SK-N-SH (cell line): ENCODE data around the gene SLC35A4. TPM values are rescaled to one million over a fixed set of nuclear protein-coding genes. Genes with fewer than 3 reads are reported as not detected.
"Not testable (repeated sequence)": the region's sequence is repeated elsewhere in the genome, so short reads cannot be mapped to it uniquely, and the experiment has no call there.

Source experiments
- CTCF ChIA-PET: fragments of 300-600, 350-600 bp; formaldehyde crosslinking; extraction: SDS; loops from one replicate; lab custom pipeline; 2021; lab: Yijun Ruan, JAX
- POLR2A ChIA-PET: fragments of 350-600 bp; sonication (Branson Sonifier 250); formaldehyde crosslinking; extraction: SDS; loops from one replicate; lab custom pipeline; 2020; ENCODE audit warnings: antibody characterized with exemption, inconsistent platforms; lab: Yijun Ruan, JAX
- DNase-seq: peaks from one replicate; pipeline ENCODE4 v3.0.0; 2012
- H2AFZ ChIP-seq: fragments of 200-600 bp; sonication (generic); 2 replicates; pipeline ENCODE4 v1.8.1; 2016; ENCODE audit warnings: antibody characterized with exemption, mild to moderate bottlenecking, low read depth
- H3F3A ChIP-seq: fragments of 200-600 bp; sonication (generic); replicated peaks from 2 replicates; pipeline ENCODE3; 2016; ENCODE audit warnings: antibody characterized with exemption, mild to moderate bottlenecking; ENCODE audit not compliant: insufficient read depth
- H3K27ac ChIP-seq, 2 experiments: fragments of 200-500 bp in 1 of 2; fragments of 200-600 bp in 1 of 2; sonication (Bioruptor generic) in 1 of 2; sonication (generic), shearing (Covaris generic) in 1 of 2; 2 replicates each; pipeline versions ENCODE4 v1.5.1 to v1.6.1; 2014 to 2016; ENCODE audit warnings: low read depth in 2 of 2, inconsistent platforms in 1 of 2, low read length in 1 of 2, mild to moderate bottlenecking in 1 of 2, mixed read lengths in 1 of 2
- H3K27me3 ChIP-seq: fragments of 200-600 bp; sonication (generic), shearing (Covaris generic); 2 replicates; pipeline ENCODE4 v1.6.1; 2016; ENCODE audit warnings: mixed run types; ENCODE audit not compliant: insufficient read depth
- H3K36me3 ChIP-seq, 2 experiments: fragments of 200-500 bp in 1 of 2; fragments of 200-600 bp in 1 of 2; sonication (Bioruptor generic) in 1 of 2; sonication (generic) in 1 of 2; replicated peaks in 1 of 2; 2 replicates each; pipeline versions ENCODE3 to v1.5.1; 2014 to 2016; ENCODE audit warnings: low read length in 1 of 2, mild to moderate bottlenecking in 1 of 2; ENCODE audit not compliant: insufficient read depth in 2 of 2, control insufficient read depth in 1 of 2
- H3K4me1 ChIP-seq, 2 experiments: fragments of 200-500 bp in 1 of 2; fragments of 200-600 bp in 1 of 2; sonication (Bioruptor generic) in 1 of 2; sonication (generic), shearing (Covaris generic) in 1 of 2; 2 replicates each; pipeline versions ENCODE4 v1.5.1 to v1.6.1; 2014 to 2016; ENCODE audit warnings: low read depth in 1 of 2, low read length in 1 of 2, mixed run types in 1 of 2; ENCODE audit not compliant: insufficient read depth in 2 of 2, control insufficient read depth in 1 of 2
- H3K4me2 ChIP-seq: fragments of 200-600 bp; sonication (generic), shearing (Covaris generic); 2 replicates; pipeline ENCODE4 v1.6.1; 2017; ENCODE audit warnings: mixed run types
- H3K4me3 ChIP-seq, 2 experiments: fragments of 200-500 bp in 1 of 2; fragments of 200-600 bp in 1 of 2; sonication (Bioruptor generic) in 1 of 2; sonication (generic), shearing (Covaris generic) in 1 of 2; 2 replicates each; pipeline versions ENCODE4 v1.5.1 to v1.8.1; 2014 to 2016; ENCODE audit warnings: low read depth in 2 of 2, inconsistent platforms in 1 of 2, low read length in 1 of 2, mild to moderate bottlenecking in 1 of 2, mixed read lengths in 1 of 2, moderate library complexity in 1 of 2
- H3K79me2 ChIP-seq: fragments of 200-600 bp; sonication (generic); 2 replicates; pipeline ENCODE4 v1.8.1; 2017; ENCODE audit warnings: mild to moderate bottlenecking; ENCODE audit not compliant: insufficient read depth
- H3K9ac ChIP-seq: fragments of 200-600 bp; sonication (generic); 2 replicates; pipeline ENCODE4 v1.6.1; 2017; ENCODE audit warnings: mixed run types
- H3K9me2 ChIP-seq: fragments of 200-600 bp; sonication (generic); 2 replicates; pipeline ENCODE4 v1.6.1; 2017; ENCODE audit warnings: mixed run types
- H3K9me3 ChIP-seq: fragments of 200-600 bp; sonication (generic); 2 replicates; pipeline ENCODE4 v1.6.1; 2017; ENCODE audit warnings: mixed run types, mild to moderate bottlenecking, moderate library complexity
- H4K20me1 ChIP-seq: fragments of 200-600 bp; sonication (generic); 2 replicates; pipeline ENCODE4 v1.6.1; 2017; ENCODE audit warnings: mild to moderate bottlenecking, mixed run types; ENCODE audit not compliant: insufficient read depth
- CHD2 ChIP-seq: fragments of 150-350 bp; IDR thresholded peaks from 2 replicates; pipeline ENCODE4 v1.6.1; 2018; ENCODE audit warnings: low read length; ENCODE audit not compliant: partially characterized antibody
- GABPA ChIP-seq: IDR thresholded peaks from 2 replicates; pipeline ENCODE4 v1.4.0; 2012; ENCODE audit warnings: low read depth, mild to moderate bottlenecking
- JUND ChIP-seq: IDR thresholded peaks from 2 replicates; pipeline ENCODE4 v1.4.0; 2012
- NFIC ChIP-seq: IDR thresholded peaks from 2 replicates; pipeline ENCODE4 v1.4.0; 2012; ENCODE audit warnings: borderline replicate concordance
- RAD21 ChIP-seq: IDR thresholded peaks from 2 replicates; pipeline ENCODE4 v1.6.1; 2012; ENCODE audit warnings: mild to moderate bottlenecking, low read length
- SIN3A ChIP-seq: IDR thresholded peaks from 2 replicates; pipeline ENCODE4 v1.6.1; 2012; ENCODE audit warnings: low read depth, mild to moderate bottlenecking, low read length, moderate library complexity, borderline replicate concordance
- WGBS: methylation state at CpG from one replicate; pipeline ENCODE4 v1.1.6; 2017; ENCODE audit warnings: low lambda C conversion rate; 5-methylcytosine and 5-hydroxymethylcytosine counted together
- polyA plus RNA-seq, 3 experiments: library from polyadenylated mRNA; depleted of rRNA; stranded (reverse); fragments of >200 nt; gene quantifications; 2 replicates each; pipeline ENCODE4 v1.2.3, GENCODE V29; 2012
- TF ChIP-seq, protein P1 (sequence below): fragments of 150-350 bp; IDR thresholded peaks from 2 replicates; pipeline ENCODE4 v1.6.1; 2017; ENCODE audit warnings: antibody characterized with exemption, low read length, low read depth, borderline replicate concordance
- TF ChIP-seq, protein P2 (sequence below): IDR thresholded peaks from 2 replicates; pipeline ENCODE4; 2012
- TF ChIP-seq, protein P3 (sequence below): fragments of 200-600 bp; sonication (generic); IDR thresholded peaks from 2 replicates; pipeline ENCODE4 v1.6.1; 2017; ENCODE audit warnings: antibody characterized with exemption, mild to moderate bottlenecking, moderate library complexity

Gene SLC35A4
- polyA plus RNA-seq, 1 of the 3 experiments (the other 2 are of a cell fraction): 56.2 TPM

DNA sequence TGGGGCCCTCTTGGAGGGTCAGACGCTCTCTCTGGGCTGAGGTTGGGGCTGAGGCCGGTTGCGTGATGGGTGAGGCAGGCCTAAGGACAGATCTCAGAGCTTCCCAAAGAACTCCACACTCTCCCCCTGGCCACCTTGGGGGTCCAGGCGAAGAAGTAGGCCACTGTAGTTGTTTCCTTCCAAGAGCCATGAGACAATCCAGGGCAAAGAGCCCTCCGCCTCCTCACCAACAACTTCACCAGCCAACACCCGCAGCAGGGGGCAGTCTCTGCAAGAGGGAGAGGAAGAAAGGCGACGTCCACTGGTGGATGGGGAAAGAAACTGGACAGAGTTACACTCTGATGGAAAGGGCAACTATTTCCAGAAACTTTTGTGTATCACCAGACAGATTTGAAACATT, 10.7 kb downstream of the SLC35A4 start:
- Histone ChIP-seq H4K20me1 (no peaks in the 10 kb centered on the region), H3K79me2 (no peaks in the 10 kb centered on the region), H3K27ac (no peak overlapping the region), H3K4me1 (no peaks in the 10 kb centered on the region), H3K4me3 (no peak overlapping the region), H3F3A (no peaks in the 10 kb centered on the region), H3K4me2 (no peak overlapping the region), H3K27me3 (no peaks in the 10 kb centered on the region), H3K9me3 (no peaks in the 10 kb centered on the region), H3K9ac (no peak overlapping the region), H2AFZ (no peak overlapping the region), H3K9me2 (no peaks in the 10 kb centered on the region), H3K36me3 (no peaks in the 10 kb centered on the region)
- ChIA-PET CTCF (interaction anchor here (0.9 kb wide), 1 partner anchor 10 kb away, joined by 3 read pairs; no protein-coding TSS in a partner anchor), POLR2A (no interaction called here)
- DNase-seq: no peak
- WGBS: 69% methylated on average over 5 of the region's 8 CpGs
- TF ChIP-seq, protein P1, sequence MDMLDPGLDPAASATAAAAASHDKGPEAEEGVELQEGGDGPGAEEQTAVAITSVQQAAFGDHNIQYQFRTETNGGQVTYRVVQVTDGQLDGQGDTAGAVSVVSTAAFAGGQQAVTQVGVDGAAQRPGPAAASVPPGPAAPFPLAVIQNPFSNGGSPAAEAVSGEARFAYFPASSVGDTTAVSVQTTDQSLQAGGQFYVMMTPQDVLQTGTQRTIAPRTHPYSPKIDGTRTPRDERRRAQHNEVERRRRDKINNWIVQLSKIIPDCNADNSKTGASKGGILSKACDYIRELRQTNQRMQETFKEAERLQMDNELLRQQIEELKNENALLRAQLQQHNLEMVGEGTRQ: no peak
- TF ChIP-seq NFIC: no peak
- TF ChIP-seq RAD21: peak; percentile 39; the same call in 1 of the 2 replicates
- TF ChIP-seq, protein P2, sequence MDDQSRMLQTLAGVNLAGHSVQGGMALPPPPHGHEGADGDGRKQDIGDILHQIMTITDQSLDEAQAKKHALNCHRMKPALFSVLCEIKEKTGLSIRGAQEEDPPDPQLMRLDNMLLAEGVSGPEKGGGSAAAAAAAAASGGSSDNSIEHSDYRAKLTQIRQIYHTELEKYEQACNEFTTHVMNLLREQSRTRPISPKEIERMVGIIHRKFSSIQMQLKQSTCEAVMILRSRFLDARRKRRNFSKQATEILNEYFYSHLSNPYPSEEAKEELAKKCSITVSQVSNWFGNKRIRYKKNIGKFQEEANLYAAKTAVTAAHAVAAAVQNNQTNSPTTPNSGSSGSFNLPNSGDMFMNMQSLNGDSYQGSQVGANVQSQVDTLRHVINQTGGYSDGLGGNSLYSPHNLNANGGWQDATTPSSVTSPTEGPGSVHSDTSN: no peak

DNA sequence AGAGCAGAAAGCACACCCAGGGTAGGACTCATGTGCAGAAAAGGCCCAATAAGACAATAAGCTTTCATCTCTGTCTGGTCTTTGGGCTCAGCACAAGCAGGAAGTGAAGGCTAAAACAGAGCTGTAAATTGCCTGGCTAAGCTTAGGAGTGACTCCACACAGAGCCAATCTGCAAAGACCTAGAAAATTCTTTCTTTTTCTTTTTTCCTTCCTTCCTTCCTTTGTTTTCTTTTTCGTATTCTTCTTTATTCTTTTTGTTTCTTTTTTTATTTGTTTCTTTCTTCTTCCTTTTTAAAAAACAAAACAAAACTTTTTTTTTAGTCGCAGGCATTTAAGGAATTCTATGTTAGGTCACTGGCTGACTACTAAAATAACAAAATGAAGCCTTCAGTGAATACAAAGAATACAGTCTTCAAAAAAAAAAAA, 12.2 kb downstream of the SLC35A4 start:
- WGBS: 36% methylated on average over 2 of the region's 2 CpGs
- H3K4me2 ChIP-seq: no peak overlapping the region
- H3F3A ChIP-seq: no peaks in the 10 kb centered on the region
- H3K4me1 ChIP-seq: no peaks in the 10 kb centered on the region
- no peaks in the 10 kb centered on the region for H3K36me3 ChIP-seq
- no peaks in the 10 kb centered on the region for H3K27me3 ChIP-seq
- no peak for DNase-seq
- H3K9me3 ChIP-seq: no peaks in the 10 kb centered on the region
- no peak overlapping the region for H3K27ac ChIP-seq
- H3K9ac ChIP-seq: no peak overlapping the region
- no peaks in the 10 kb centered on the region for H3K9me2 ChIP-seq
- peak overlapping the region; percentile 70 for H2AFZ ChIP-seq
- TF ChIP-seq, protein P3, sequence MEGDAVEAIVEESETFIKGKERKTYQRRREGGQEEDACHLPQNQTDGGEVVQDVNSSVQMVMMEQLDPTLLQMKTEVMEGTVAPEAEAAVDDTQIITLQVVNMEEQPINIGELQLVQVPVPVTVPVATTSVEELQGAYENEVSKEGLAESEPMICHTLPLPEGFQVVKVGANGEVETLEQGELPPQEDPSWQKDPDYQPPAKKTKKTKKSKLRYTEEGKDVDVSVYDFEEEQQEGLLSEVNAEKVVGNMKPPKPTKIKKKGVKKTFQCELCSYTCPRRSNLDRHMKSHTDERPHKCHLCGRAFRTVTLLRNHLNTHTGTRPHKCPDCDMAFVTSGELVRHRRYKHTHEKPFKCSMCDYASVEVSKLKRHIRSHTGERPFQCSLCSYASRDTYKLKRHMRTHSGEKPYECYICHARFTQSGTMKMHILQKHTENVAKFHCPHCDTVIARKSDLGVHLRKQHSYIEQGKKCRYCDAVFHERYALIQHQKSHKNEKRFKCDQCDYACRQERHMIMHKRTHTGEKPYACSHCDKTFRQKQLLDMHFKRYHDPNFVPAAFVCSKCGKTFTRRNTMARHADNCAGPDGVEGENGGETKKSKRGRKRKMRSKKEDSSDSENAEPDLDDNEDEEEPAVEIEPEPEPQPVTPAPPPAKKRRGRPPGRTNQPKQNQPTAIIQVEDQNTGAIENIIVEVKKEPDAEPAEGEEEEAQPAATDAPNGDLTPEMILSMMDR: no peak
- no peak for TF ChIP-seq CHD2
- TF ChIP-seq SIN3A: no peak
- TF ChIP-seq RAD21: no peak
- TF ChIP-seq, protein P2: 0 out of 2 replicates have a peak, but pooled peaks have one; percentile 16
- no peak for TF ChIP-seq NFIC
- TF ChIP-seq GABPA: no peak
- no peak for TF ChIP-seq JUND
- TF ChIP-seq, all 33 proteins: peak for 1
- Histone ChIP-seq H4K20me1 (no peaks in the 10 kb centered on the region), H3K4me3 (no peak overlapping the region), H3K79me2 (no peaks in the 10 kb centered on the region)
- ChIA-PET CTCF (no interaction called here), POLR2A (no interaction called here)

DNA sequence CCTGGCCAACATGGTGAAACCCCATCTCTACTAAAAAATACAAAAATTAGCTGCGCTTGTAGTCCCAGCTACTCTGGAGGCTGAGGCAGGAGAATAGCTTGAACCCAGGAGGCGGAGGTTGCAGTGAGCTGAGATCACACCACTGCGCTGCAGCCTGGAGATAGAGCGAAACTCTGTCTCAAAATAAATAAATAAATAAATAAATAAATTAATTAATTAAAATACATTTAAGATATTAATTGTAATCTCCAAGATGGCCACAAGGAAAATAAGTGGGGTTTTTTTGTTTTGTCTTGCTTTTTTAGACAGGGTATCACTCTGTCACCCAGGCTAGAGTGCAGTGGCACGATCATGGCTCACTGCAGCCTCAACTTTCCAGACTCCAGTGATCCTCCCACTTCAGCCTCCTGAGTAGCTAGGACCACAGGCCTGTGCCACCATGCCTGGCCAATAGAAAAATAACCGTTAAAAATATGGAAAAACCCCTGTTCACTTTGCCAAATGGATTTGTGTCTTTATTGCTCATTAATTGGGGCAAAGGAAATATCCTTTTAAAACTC, 14.6 kb downstream of the SLC35A4 start:
- H3K4me3 ChIP-seq, H3K9me2 ChIP-seq, CTCF ChIA-PET, H3K79me2 ChIP-seq, POLR2A ChIA-PET, H3F3A ChIP-seq, H3K4me2 ChIP-seq, H3K36me3 ChIP-seq, DNase-seq, H2AFZ ChIP-seq, H3K27ac ChIP-seq, H3K9ac ChIP-seq, H3K4me1 ChIP-seq, H3K9me3 ChIP-seq, H4K20me1 ChIP-seq, H3K27me3 ChIP-seq: not testable (repeated sequence)
- WGBS: 59% methylated on average over 6 of the region's 6 CpGs
